ENCODE data around the gene STAT5B. TPM values are rescaled to one million over a fixed set of nuclear protein-coding genes. Genes with fewer than 3 reads are reported as not detected.

The STAT5B gene
- total RNA-seq, 1 experiment from 2014 or later = 102 TPM

GRCh38 chr17:42277342-42277712, 1.1 kb upstream of the STAT5B start:
- H3K4me3 ChIP-seq (ENCODE audit: low read depth in 2 of 2, low read length in 2 of 2) = no peak overlapping the region
- no peak for DNase-seq (ENCODE audit: low read depth, low spot score)
- ATAC-seq = peak; percentile 3; the same call in 1 of the 2 replicates
- H3K27ac ChIP-seq (ENCODE audit: low read length) = peak overlapping the region; percentile 90
- H3K9me3 ChIP-seq (ENCODE audit: control insufficient read depth, insufficient read depth, low read depth, low read length) = no peaks in the 10 kb centered on the region
- TF ChIP-seq TCF7L2 (IDR thresholded peaks at IDR 0.05; ENCODE audit: low read depth, low read length) (no peak), REST (IDR thresholded peaks at IDR 0.05; ENCODE audit: insufficient read depth in 1 of 2, low read depth in 2 of 2, low read length in 1 of 2) (no peak), POLR2AphosphoS5 (IDR thresholded peaks at IDR 0.05; ENCODE audit: low read depth, low read length) (no peak), SIN3A (IDR thresholded peaks at IDR 0.05; ENCODE audit: borderline replicate concordance, insufficient read depth, low read depth, low read length) (no peak)
- TF ChIP-seq, protein P1, sequence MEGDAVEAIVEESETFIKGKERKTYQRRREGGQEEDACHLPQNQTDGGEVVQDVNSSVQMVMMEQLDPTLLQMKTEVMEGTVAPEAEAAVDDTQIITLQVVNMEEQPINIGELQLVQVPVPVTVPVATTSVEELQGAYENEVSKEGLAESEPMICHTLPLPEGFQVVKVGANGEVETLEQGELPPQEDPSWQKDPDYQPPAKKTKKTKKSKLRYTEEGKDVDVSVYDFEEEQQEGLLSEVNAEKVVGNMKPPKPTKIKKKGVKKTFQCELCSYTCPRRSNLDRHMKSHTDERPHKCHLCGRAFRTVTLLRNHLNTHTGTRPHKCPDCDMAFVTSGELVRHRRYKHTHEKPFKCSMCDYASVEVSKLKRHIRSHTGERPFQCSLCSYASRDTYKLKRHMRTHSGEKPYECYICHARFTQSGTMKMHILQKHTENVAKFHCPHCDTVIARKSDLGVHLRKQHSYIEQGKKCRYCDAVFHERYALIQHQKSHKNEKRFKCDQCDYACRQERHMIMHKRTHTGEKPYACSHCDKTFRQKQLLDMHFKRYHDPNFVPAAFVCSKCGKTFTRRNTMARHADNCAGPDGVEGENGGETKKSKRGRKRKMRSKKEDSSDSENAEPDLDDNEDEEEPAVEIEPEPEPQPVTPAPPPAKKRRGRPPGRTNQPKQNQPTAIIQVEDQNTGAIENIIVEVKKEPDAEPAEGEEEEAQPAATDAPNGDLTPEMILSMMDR (IDR thresholded peaks at IDR 0.05) = no peak
- intact Hi-C loops (cut with micrococcal nuclease; ENCODE audit: unreplicated experiment) (no loop called here), in situ Hi-C loops (cut with HindIII; ENCODE audit: low pct_unique_long_range_greater_than_20kb, low sequenced_read_pairs) (no loop called here)
- no peaks in the 10 kb centered on the region for H3K36me3 ChIP-seq (ENCODE audit: control insufficient read depth, insufficient read depth, low read length)
- POLR2A ChIA-PET = interaction anchor here (0.7 kb wide), 1 partner anchor 382 kb away, joined by 3 read pairs; no protein-coding TSS in a partner anchor
- peaks cover 20% of the 10 kb centered on the region for H3K4me1 ChIP-seq (ENCODE audit: control insufficient read depth, insufficient read depth, low read length)
- no TSS peak for BruUV-seq (replicated peaks)
- CTCF ChIA-PET = interaction anchor here (0.9 kb wide), 1 partner anchor 55 kb away, joined by 18 read pairs; no protein-coding TSS in a partner anchor
- no peaks in the 10 kb centered on the region for H3K27me3 ChIP-seq (ENCODE audit: control insufficient read depth, insufficient read depth, low read length)

- no peak for DNase-seq (ENCODE audit: low read depth, low spot score)
- POLR2A ChIA-PET = interaction anchor here (0.7 kb wide), 1 partner anchor 383 kb away, joined by 3 read pairs; no protein-coding TSS in a partner anchor
- H3K4me3 ChIP-seq (ENCODE audit: low read depth in 2 of 2, low read length in 2 of 2) = peak overlapping the region; percentile 52 to 55
- H3K9me3 ChIP-seq (ENCODE audit: control insufficient read depth, insufficient read depth, low read depth, low read length) = no peaks in the 10 kb centered on the region
- TF ChIP-seq TCF7L2 (IDR thresholded peaks at IDR 0.05; ENCODE audit: low read depth, low read length) = no peak
- no peak for TF ChIP-seq POLR2AphosphoS5 (IDR thresholded peaks at IDR 0.05; ENCODE audit: low read depth, low read length)
- no peak for TF ChIP-seq SIN3A (IDR thresholded peaks at IDR 0.05; ENCODE audit: borderline replicate concordance, insufficient read depth, low read depth, low read length)
- no peak for TF ChIP-seq REST (IDR thresholded peaks at IDR 0.05; ENCODE audit: insufficient read depth in 1 of 2, low read depth in 2 of 2, low read length in 1 of 2)
- TF ChIP-seq, protein P1 (IDR thresholded peaks at IDR 0.05) = no peak
- no TSS peak for BruUV-seq (replicated peaks)
- in situ Hi-C loops (cut with HindIII; ENCODE audit: low pct_unique_long_range_greater_than_20kb, low sequenced_read_pairs) (no loop called here), intact Hi-C loops (cut with micrococcal nuclease; ENCODE audit: unreplicated experiment) (no loop called here)
- H3K27me3 ChIP-seq (ENCODE audit: control insufficient read depth, insufficient read depth, low read length) = no peaks in the 10 kb centered on the region
- CTCF ChIA-PET = interaction anchor here (0.9 kb wide), 1 partner anchor 55 kb away, joined by 18 read pairs; no protein-coding TSS in a partner anchor
- no peaks in the 10 kb centered on the region; the same call in 1 of the 2 replicates for H3K36me3 ChIP-seq (ENCODE audit: control insufficient read depth, insufficient read depth, low read length)
- ATAC-seq = peak; percentile 57
- H3K27ac ChIP-seq (ENCODE audit: low read length) = peak overlapping the region; percentile 90
- peaks cover 25% of the 10 kb centered on the region for H3K4me1 ChIP-seq (ENCODE audit: control insufficient read depth, insufficient read depth, low read length)
Measured at GRCh38 chr17:42276609-42277341, 584 bp upstream of the STAT5B start.
